GM18909 (cell line): ENCODE measurements around the gene SLC25A41.

Experiments used
- ATAC-seq: cut with Tn5 transposase; IDR thresholded peaks from one replicate; pipeline ENCODE4 v1.9.1; 2021; ENCODE audit warnings: mild to moderate bottlenecking; ENCODE audit not compliant: unreplicated experiment, poor library complexity

The SLC25A41 gene

GRCh38 chr19:6433663-6434062 is at the start of gene SLC25A41:
TSS of gene SLC25A41 (minus strand) at chr19:6433763. CDS start at chr19:6433693, 70 bp downstream.
- ATAC-seq = no peak

GRCh38 chr19:6483235-6483634 is 49.7 kb upstream of the SLC25A41 start:
- ATAC-seq = no peak

GRCh38 chr19:6482343-6482686 is 48.8 kb upstream of the SLC25A41 start:
- ATAC-seq = no peak

- no peak for ATAC-seq
Observed at GRCh38 chr19:6481541-6482342, 48.2 kb upstream of the SLC25A41 start, which contains the start of gene DENND1C. TSS of gene DENND1C (minus strand) at chr19:6481787. CDS start at chr19:6481695, 92 bp downstream.

- no peak for ATAC-seq
Observed at GRCh38 chr19:6480848-6481415, 47.4 kb upstream of the SLC25A41 start.

- no peak for ATAC-seq
Observed at GRCh38 chr19:6479836-6480398, 46.4 kb upstream of the SLC25A41 start.

GRCh38 chr19:6478815-6479214 is 45.3 kb upstream of the SLC25A41 start:
- no peak for ATAC-seq

GRCh38 chr19:6476896-6477431 is 43.4 kb upstream of the SLC25A41 start:
- no peak for ATAC-seq

- no peak for ATAC-seq
Observed at GRCh38 chr19:6476155-6476895, 42.8 kb upstream of the SLC25A41 start.

GRCh38 chr19:6475321-6476108 is 42.0 kb upstream of the SLC25A41 start:
- ATAC-seq = no peak

- no peak for ATAC-seq
Observed at GRCh38 chr19:6473647-6474046, 40.1 kb upstream of the SLC25A41 start.

- ATAC-seq = no peak
Observed at GRCh38 chr19:6472713-6473112, 39.1 kb upstream of the SLC25A41 start.

- no peak for ATAC-seq
Observed at GRCh38 chr19:6471076-6471475, 37.5 kb upstream of the SLC25A41 start.

GRCh38 chr19:6470173-6470572 is 36.6 kb upstream of the SLC25A41 start:
- ATAC-seq = no peak

- no peak for ATAC-seq
Observed at GRCh38 chr19:6467384-6467783, 33.8 kb upstream of the SLC25A41 start.

- no peak for ATAC-seq
Observed at GRCh38 chr19:6466526-6467248, 33.1 kb upstream of the SLC25A41 start.

- no peak for ATAC-seq
Observed at GRCh38 chr19:6465663-6466062, 32.1 kb upstream of the SLC25A41 start.

GRCh38 chr19:6465006-6465405 is 31.4 kb upstream of the SLC25A41 start:
- no peak for ATAC-seq
